ENCODE results near the gene WDR90.
A peak's percentile ranks its signal among the peaks of the same experiment; 100 is the strongest.

The WDR90 gene

DNA sequence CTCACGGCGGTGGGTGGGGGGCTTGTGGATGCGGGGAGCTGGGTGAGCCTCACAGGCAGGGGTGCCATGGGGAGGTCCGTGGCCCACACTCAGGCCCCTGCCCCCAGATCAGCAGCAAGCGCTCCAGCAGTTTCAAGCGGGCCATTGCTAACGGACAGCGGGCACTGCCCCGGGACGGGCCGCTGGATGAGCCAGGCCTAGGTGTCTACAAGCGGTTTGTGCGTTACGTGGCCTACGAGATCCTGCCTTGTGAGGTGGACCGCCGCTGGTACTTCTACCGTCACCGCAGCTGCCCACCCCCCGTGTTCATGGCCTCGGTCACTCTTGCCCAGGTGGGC, 27.4 kb downstream of the WDR90 start:
- DNase-seq (ENCODE audit: low spot score): no peak

DNA sequence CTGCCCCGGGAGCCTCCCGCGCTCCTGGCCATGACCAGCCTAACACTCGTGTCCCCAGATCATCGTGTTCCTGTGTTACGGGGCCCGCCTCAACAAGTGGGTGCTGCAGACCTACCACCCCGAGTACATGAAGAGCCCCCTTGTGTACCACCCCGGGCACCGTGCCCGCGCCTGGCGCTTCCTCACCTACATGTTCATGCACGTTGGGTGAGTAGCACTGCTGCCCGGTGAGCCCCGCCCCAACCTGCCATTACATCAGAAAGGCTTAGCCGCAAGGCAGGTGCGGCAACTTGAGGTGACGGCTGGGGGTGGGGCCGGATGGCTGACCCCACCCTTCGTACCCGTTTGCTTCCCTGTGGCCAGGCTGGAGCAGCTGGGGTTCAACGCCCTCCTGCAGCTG, 27.7 kb downstream of the WDR90 start:
- DNase-seq (ENCODE audit: low spot score): no peak

DNA sequence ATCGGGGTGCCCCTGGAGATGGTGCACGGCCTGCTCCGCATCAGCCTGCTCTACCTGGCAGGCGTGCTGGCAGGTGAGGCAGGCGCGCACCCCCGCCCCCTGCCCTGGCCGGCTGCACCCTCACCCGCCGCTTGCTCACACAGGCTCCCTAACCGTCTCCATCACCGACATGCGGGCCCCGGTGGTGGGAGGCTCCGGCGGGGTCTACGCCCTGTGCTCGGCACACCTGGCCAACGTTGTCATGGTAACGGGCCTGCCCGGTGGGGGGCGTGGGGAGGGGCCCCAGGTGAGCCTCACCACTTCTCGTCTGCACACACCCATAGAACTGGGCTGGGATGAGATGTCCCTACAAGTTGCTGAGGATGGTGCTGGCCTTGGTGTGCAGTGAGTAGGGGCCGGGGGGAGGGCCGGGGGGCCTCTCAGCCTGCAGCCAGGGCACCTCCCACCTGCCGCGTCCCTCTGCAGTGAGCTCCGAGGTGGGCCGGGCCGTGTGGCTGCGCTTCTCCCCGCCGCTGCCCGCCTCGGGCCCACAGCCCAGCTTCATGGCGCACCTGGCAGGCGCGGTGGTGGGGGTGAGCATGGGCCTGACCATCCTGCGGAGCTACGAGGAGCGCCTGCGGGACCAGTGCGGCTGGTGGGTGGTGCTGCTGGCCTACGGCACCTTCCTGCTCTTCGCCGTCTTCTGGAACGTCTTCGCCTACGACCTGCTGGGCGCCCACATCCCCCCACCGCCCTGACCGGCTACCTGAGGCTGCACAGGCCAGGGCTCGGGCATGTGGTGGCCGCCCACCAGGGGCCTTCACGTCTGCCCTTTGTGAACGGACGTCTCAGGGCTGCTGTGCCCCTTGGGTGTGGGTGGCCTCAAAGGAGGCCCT, 28.4 kb downstream of the WDR90 start:
- no peak for DNase-seq (ENCODE audit: low spot score)

DNA sequence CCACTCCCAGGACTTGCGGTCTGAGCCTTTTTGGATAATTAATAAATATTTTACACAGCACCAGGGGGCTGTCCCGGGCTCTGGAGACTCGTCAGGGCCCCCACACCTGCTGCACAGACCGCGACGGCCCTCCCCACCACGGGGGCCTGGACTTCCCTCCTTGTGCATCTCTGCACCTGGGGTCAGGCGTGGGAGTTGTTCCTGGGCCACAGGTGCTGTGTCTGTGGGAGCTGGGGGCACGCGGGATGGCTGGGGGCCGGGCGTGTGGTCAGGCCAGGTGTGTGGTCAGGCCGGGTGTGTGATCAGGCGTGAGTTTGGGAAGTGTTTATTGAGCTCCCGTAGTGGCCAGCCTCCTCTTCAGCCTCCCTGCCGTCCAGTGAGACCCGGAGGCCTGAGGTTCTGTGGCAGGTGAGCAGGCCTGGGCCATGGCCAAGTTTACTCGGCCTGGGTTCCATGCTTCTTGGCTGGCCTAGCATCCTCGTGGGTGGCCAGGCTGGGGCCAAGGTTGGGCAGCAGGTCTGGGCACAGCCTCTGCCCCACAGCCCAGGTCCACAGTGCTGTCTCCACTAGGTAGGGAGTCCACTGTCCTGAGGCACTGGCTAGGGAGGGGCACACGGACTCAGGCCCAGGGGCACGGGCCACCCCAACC, 29.2 kb downstream of the WDR90 start:
- no peak for DNase-seq (ENCODE audit: low spot score)

DNA sequence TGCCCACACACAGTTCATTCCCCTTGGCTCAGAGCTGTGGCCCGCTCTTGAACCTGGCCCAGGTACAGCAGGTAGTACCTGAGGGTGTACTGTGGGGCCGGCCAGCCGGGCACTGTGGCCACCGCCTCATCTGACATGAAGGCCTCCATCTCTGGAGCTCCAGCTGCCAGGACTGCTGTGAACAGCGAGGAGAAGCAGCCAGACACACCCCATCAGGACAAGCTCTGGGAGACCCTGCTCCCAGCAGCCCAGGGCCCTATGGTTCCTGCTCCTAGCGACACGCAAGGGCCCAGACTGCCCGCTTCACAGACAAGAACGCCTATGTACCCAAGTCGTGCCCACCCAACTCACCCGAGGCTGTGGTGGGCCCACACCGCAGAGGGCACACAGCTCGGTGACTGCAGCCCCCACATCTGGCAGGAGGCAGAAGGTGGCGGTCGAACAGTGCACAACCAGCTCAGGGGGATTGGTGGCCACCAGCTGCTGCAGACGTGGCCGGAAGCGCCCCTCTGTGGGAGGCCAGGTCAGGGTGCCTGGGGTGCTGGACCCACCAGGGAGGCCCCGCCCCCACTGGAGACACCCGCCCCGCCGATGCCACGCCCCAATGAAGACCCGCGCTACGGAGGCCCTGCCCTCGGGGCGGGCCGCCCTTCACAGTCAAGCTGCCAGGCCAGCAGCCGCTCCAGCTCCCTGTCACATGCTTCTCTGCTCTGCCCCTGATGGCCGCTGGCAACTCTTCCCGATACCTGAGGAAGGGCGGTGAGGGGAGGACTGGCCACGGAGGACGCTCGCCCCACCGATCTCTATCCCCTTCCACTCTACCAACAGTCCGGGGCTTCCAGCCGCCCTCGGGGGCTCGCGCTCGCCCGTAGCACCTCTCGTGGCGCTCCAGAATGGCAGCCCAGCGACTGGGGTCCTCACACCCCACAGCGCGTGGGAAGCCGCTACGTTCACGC, 30.0 kb downstream of the WDR90 start:
- peak; percentile 52 for DNase-seq (ENCODE audit: low spot score)

DNA sequence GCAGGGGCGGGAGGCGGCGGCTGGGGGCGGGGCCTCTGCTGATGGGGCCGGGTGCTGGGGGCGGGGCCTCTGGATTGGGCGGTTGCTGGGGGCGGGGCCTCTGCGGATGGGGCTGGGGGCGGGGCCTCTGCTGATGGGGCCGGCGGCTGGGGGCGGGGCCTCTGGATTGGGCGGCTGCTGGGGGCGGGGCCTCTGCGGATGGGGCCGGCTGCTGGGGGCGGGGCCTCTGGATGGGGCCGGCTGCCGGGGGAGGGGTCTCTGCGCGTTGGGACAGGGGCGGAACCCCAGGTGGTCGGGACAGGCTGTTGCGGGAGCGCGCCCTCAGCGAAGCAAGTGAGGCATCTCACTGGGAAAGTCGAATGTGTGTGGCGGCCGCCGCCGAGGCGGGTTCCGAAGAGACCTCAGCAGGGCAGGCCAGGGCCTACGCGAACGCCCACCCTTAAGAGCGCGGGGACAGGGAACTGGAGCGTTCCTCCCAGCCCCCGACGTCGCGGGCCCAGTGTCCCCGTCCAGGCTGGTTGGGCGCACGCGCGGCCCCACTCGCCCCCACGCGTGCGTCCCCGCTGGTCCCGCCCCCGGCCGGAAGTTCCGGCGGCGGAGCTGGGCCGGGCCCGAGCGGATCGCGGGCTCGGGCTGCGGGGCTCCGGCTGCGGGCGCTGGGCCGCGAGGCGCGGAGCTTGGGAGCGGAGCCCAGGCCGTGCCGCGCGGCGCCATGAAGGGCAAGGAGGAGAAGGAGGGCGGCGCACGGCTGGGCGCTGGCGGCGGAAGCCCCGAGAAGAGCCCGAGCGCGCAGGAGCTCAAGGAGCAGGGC, 30.9 kb downstream of the WDR90 start, which contains the start of gene STUB1:
TSS of gene STUB1 (plus strand) at position 597 of the 811 bp plus-strand sequence. CDS start at position 713, 116 bp downstream.
- peak; percentile 92 for DNase-seq (ENCODE audit: low spot score)

DNA sequence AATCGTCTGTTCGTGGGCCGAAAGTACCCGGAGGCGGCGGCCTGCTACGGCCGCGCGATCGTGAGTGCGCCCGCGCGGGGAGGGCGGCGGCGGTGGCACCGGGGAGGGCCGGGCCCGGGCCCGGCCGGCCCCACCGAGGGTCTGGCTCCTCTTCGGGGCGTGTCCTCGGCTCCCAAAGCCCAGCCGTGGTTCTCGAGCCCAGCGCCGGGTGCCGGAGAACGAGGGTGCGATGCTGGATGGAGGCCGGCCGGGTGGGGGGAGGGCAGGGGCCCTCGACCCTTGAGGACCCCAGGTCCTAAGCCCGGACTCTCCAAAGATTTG, 31.4 kb downstream of the WDR90 start:
- no peak for DNase-seq (ENCODE audit: low spot score)

DNA sequence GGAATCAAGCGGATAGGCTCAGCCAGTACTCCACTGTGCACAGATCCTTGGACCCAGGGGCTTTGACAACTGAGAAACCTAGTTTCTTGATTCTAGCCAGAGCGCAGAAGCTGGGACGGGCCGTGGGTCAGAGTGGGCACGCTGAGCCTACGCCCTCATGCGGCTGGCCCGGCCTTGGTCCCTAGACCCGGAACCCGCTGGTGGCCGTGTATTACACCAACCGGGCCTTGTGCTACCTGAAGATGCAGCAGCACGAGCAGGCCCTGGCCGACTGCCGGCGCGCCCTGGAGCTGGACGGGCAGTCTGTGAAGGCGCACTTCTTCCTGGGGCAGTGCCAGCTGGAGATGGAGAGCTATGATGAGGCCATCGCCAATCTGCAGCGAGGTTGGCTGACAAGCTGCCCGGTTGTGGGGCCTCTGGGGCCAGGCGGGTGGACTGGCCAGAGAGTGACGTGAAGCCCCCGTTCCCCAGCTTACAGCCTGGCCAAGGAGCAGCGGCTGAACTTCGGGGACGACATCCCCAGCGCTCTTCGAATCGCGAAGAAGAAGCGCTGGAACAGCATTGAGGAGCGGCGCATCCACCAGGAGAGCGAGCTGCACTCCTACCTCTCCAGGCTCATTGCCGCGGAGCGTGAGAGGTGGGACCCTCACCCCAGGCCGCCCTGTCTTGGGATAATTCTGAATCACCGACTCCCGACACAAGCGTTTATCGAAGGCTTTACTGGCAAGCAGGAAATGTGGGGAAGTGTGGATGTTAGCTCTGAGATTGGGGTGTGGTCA, 32.0 kb downstream of the WDR90 start:
- DNase-seq (ENCODE audit: low spot score): no peak

DNA sequence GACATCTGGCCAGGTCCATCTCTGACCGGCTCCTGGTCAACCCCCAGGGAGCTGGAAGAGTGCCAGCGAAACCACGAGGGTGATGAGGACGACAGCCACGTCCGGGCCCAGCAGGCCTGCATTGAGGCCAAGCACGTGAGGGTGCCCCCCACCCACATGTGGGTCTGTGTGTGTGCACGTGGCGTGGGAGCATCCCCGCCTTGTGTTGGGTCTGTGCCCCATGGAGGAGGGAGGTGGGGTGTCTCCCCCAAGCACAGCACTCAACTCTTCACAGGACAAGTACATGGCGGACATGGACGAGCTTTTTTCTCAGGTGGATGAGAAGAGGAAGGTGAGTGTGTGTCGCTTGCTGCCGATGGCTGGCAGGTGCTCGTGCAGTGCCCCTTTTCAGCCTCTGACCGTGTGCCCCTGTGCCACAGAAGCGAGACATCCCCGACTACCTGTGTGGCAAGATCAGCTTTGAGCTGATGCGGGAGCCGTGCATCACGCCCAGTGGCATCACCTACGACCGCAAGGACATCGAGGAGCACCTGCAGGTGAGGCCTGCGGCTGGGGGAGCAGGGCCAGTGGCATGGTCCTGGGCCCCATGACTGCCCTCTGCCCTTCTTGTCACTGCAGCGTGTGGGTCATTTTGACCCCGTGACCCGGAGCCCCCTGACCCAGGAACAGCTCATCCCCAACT, 32.7 kb downstream of the WDR90 start:
- DNase-seq (ENCODE audit: low spot score): no peak

DNA sequence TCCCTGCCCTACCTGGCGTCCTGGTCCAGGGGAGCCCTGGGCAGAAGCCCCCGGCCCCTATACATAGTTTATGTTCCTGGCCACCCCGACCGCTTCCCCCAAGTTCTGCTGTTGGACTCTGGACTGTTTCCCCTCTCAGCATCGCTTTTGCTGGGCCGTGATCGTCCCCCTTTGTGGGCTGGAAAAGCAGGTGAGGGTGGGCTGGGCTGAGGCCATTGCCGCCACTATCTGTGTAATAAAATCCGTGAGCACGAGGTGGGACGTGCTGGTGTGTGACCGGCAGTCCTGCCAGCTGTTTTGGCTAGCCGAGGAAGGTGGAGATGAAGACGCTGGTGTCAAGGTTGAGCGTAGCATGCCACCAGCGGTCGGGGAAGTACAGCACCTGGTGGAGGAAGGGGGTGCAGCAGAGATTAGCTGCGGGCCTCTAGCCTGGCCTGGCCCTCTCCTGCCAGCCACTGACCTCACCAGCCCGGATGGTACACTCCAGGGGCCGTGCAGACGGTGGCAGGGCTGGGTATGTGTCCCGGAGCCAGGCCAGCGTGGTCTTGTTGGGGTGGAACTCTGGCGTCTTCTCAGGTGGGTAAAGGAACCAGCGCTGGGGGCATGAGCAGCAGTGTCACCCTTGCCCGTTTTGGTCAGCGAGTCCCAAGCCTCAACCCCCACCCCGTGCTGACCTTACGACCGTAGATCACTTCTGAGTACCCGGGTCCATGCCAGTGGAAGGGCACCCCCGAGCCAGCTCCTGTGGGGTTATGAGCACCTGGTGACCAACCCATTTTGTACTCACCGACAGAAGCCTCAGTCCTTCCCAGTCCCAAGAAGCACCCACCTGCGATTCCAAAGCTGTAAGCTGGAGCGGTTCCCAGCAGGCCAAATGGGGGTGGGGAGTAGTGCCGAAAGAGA, 33.6 kb downstream of the WDR90 start:
- DNase-seq (ENCODE audit: low spot score): no peak

DNA sequence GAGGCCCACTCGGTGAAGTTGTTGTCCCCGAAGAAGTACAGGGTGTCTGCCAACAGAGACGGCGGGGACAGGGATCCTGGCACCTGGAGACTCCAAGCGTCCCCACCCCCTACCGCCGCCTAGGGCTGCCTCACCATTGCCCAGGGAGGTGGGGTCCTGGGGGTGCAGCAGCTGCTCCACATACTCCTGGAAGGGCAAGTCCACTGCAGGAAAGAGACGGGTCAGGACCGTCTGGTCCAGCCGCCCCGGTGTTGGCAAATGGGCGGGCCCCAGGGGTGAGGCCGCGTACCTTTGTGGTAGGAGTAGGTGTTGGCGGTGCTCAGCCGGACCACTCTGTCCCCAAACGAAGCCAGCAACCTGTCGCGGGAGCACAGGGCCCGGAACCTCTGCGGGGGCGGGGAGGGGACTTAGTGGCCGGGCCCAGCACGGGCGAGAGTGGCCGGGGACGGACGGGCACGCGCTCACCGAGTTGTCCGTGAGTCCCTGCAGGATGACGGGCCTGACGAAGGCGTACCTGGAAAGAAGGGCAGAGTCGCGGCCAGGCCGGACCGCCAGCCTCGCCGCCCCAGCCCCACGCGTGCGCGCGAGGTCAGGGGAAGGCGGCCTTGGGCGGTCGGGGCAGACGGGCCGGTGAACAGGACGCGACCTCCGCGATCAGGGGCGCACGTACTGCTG, 34.4 kb downstream of the WDR90 start:
- DNase-seq (ENCODE audit: low spot score): no peak

DNA sequence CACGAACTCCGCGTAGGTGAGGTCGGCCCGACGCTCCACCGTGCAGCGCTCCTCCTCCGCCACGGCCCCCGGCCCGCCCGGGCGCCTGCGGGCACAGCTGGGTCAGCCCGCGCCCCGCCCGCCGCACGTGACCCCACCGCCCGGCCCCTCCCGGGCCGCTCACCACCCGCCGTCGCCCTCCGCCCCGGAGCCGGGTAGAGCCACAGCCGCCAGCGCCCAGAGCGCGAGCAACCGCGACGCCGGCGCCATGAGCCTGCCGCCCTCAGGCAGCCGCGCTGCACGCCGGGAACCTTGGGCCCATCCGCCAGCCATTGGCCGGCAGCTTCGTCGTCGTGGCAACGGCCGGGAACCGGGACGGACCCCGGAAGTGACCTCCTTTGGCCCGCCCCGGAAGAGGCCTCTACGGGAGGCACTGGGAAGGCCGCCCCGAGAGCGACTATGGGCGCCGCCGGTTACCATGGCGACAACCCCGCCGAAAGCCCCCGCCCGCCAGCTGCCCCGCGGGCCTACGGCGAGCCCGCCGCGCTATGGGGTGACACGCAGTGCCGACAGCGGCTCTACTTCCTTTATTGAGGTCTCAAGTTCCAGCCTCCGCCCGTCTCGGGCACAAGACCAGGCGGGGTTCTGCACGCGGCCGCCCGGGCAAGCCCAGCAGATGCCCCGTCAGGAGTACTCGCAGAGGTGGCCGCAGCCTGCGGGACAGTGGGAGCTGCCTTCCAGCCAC, 35.1 kb downstream of the WDR90 start, which contains the start of gene JMJD8:
TSS of gene JMJD8 (minus strand) at position 264 of the 724 bp plus-strand sequence. CDS start at position 249, 15 bp downstream.
- DNase-seq (ENCODE audit: low spot score): peak; percentile 97

DNA sequence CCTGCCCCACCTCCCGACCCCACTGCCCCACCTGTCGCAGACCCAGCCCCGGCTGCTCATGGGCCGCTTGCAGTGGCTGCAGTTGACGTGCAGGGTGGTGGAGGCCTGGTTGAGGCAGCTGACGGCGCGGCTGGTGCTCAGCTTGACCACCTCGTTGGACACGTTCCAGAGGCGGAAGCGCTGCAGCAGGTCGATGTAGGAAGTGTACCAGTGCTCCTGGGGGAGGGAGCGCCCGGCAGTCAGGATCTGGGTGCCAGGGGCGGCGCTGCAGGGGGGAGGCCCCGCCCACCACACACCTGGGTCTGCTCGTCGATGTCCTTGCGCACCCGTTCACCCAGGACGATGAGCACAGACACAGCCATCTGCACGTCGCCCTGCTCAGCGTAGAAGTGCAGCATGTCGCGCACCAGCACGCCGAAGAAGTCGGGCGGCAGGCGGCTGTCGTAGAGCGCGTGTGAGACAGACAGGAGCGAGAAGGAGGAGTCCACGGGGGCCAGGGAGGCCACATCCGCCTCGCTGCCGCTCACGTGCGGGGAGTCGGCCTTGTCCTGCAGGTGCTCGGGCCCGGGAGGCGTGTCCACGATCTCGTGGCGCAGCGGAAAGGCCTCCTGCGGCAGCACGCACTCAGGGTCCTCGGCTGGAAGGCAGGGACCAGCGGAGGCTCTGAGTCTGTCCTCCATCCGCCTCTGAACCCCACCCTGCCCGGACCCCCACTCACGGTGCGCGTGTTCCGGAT, 36.0 kb downstream of the WDR90 start:
- DNase-seq (ENCODE audit: low spot score): no peak

DNA sequence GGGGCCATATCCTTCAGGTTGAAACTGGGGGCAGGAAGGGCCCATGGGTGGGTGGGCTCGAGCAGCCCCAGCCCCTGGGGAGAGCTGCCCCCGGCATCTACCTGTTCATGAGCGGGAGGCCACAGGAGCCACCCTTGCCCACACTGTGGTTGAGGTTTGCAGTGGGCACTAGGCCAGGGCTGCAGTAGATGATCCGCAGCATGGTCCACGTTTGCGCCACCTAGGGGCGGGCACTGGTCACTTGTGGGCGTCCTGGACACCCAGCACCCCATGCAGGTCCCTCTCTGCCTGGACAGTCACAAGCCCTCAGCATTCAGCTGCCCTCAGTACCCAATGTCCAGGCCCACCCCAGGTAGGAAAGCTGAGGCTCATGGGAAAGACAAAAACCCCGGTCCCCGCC, 36.8 kb downstream of the WDR90 start:
- DNase-seq (ENCODE audit: low spot score): no peak

DNA sequence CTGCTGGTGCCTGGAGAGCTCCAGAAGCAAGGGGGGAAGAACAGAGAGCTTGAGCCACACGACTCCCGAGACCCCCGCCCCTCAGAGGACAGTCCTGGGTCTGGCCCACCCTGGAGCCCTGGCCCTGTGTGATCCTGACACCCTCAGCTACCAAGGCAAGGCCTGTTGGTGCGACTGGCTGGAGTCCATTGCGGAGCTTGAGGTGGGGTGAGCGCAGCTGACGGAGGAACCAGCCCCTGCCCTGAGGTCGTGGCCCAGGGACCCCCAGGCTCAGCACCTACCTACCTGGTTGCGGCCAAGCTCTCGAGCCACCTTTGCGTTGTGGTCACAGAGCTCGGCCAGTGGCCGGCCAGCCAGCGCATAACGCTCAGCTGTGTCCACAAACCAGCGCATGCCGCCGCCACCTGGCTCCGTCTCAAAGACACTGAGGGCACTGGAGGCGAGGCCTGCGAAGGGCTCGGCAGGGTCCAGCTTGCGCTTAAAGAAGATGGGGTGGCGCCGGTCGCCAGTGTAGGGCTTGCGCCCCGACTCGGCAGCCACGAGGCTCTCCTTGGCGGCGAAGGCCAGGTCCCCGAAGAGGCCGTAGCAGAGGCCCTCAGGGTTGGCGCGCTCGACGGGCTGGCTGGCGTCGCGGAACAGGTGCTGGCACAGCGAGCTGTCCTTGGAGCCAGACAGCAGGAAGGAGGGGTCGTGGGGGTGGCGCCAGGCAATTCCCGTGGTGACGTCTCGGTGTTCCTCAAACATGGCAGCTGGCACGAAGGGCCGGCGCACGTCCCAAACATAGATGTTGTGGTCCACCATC, 37.5 kb downstream of the WDR90 start:
- no peak for DNase-seq (ENCODE audit: low spot score)

DNA sequence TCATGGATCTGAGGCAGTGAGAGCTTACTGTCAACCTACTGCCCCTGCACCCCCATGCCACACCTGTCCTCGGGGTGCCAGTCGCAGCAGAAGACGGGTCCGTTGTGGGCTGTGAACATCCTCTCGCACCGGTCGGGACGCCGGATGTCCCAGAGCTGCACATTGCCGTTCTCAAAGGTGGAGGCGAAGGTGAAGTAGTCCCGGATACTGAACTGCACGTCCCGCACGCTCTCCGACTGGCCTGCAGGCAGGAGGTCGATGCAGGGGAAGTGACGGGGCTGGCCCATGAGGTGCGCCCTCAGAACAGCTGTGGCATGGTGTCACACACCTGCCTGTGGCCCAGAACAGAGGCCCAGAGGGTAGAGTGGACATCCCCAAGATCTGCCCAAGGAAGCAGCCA, 38.3 kb downstream of the WDR90 start:
- no peak for DNase-seq (ENCODE audit: low spot score)
